ENCODE data around the gene GUCA1C.

Gene GUCA1C

GRCh38 chr3:108953700-108954099 is at the start of gene GUCA1C:
Gene GUCA1C, minus strand, starts transcription at chr3:108953879. Its CDS starts 117 bp downstream, at chr3:108953762.
- DNase-seq (ENCODE audit: low spot score) = no peak

- no peak for DNase-seq (ENCODE audit: low spot score)
Observed at GRCh38 chr3:108998436-108998835, 44.8 kb upstream of the GUCA1C start.

GRCh38 chr3:108985844-108986243 is 32.2 kb upstream of the GUCA1C start:
- DNase-seq (ENCODE audit: low spot score) = no peak

GRCh38 chr3:108983051-108983450 is 29.4 kb upstream of the GUCA1C start:
- DNase-seq (ENCODE audit: low spot score) = no peak

GRCh38 chr3:108976058-108976457 is 22.4 kb upstream of the GUCA1C start:
- DNase-seq (ENCODE audit: low spot score) = no peak

- no peak for DNase-seq (ENCODE audit: low spot score)
Observed at GRCh38 chr3:108973019-108973418, 19.3 kb upstream of the GUCA1C start.

GRCh38 chr3:108972482-108972881 is 18.8 kb upstream of the GUCA1C start:
- DNase-seq (ENCODE audit: low spot score) = no peak

- DNase-seq (ENCODE audit: low spot score) = no peak
Observed at GRCh38 chr3:108970561-108970960, 16.9 kb upstream of the GUCA1C start.

- no peak for DNase-seq (ENCODE audit: low spot score)
Observed at GRCh38 chr3:108966773-108967172, 13.1 kb upstream of the GUCA1C start.

- no peak for DNase-seq (ENCODE audit: low spot score)
Observed at GRCh38 chr3:108959017-108959416, 5.3 kb upstream of the GUCA1C start.

GRCh38 chr3:108953210-108953609 is 469 bp downstream of the GUCA1C start:
- no peak for DNase-seq (ENCODE audit: low spot score)

- DNase-seq (ENCODE audit: low spot score) = no peak
Observed at GRCh38 chr3:108951820-108952501, 1.7 kb downstream of the GUCA1C start.

GRCh38 chr3:108947855-108948254 is 5.8 kb downstream of the GUCA1C start:
- no peak for DNase-seq (ENCODE audit: low spot score)

GRCh38 chr3:108946292-108947285 is 7.1 kb downstream of the GUCA1C start:
- DNase-seq (ENCODE audit: low spot score) = no peak

- peak; percentile 16 for DNase-seq (ENCODE audit: low spot score)
Observed at GRCh38 chr3:108940568-108941263, 13.0 kb downstream of the GUCA1C start.

GRCh38 chr3:108940166-108940565 is 13.5 kb downstream of the GUCA1C start:
- DNase-seq (ENCODE audit: low spot score) = peak; percentile 26

GRCh38 chr3:108936924-108937689 is 16.6 kb downstream of the GUCA1C start:
- DNase-seq (ENCODE audit: low spot score) = no peak

- no peak for DNase-seq (ENCODE audit: low spot score)
Observed at GRCh38 chr3:108931035-108931434, 22.6 kb downstream of the GUCA1C start.

- DNase-seq (ENCODE audit: low spot score) = no peak
Observed at GRCh38 chr3:108918866-108919265, 34.8 kb downstream of the GUCA1C start.

GRCh38 chr3:108914774-108915641 is 38.7 kb downstream of the GUCA1C start:
- peak; percentile 71 for DNase-seq (ENCODE audit: low spot score)

- DNase-seq (ENCODE audit: low spot score) = no peak
Observed at GRCh38 chr3:108909799-108910198, 43.9 kb downstream of the GUCA1C start.

All from HuH-7 (cell line).